Brain microvascular endothelial cell (primary cell): Measurements from ENCODE around the gene GFOD2.

ENCODE experiments used
- DNase-seq: peaks from one replicate; pipeline ENCODE4 v3.0.0-alpha.2; 2020
- H3K27ac ChIP-seq: fragments of 250-450 bp; sonication (Bioruptor Pico); 2 replicates; pipeline ENCODE4 v1.5.1; 2020; ENCODE audit warnings: mild to moderate bottlenecking, moderate library complexity
- H3K27me3 ChIP-seq: fragments of 250-450 bp; sonication (Bioruptor Pico); replicated peaks from 2 replicates; pipeline ENCODE4 v1.5.1; 2020; ENCODE audit warnings: mild to moderate bottlenecking
- H3K36me3 ChIP-seq: fragments of 250-450 bp; sonication (Bioruptor Pico); replicated peaks from 2 replicates; pipeline ENCODE4 v1.5.1; 2020; ENCODE audit warnings: mild to moderate bottlenecking
- H3K4me3 ChIP-seq: 2 replicates; pipeline ENCODE4 v1.5.1; 2011; ENCODE audit warnings: low read depth, mild to moderate bottlenecking, control low read depth, low read length, moderate library complexity
- in situ Hi-C: cut with HindIII; loops from 2 replicates; pipeline ENCODE4 v1.10.0; 2017; ENCODE audit warnings: low sequenced_read_pairs, low pct_ligation_motif_present
- TF ChIP-seq, protein P1 (sequence below): IDR thresholded peaks from 2 replicates; pipeline ENCODE4 v1.5.1; 2011; ENCODE audit warnings: low read depth, mild to moderate bottlenecking, moderate library complexity, low read length, control low read depth, inconsistent platforms; ENCODE audit errors: missing control alignments

Gene GFOD2

DNA sequence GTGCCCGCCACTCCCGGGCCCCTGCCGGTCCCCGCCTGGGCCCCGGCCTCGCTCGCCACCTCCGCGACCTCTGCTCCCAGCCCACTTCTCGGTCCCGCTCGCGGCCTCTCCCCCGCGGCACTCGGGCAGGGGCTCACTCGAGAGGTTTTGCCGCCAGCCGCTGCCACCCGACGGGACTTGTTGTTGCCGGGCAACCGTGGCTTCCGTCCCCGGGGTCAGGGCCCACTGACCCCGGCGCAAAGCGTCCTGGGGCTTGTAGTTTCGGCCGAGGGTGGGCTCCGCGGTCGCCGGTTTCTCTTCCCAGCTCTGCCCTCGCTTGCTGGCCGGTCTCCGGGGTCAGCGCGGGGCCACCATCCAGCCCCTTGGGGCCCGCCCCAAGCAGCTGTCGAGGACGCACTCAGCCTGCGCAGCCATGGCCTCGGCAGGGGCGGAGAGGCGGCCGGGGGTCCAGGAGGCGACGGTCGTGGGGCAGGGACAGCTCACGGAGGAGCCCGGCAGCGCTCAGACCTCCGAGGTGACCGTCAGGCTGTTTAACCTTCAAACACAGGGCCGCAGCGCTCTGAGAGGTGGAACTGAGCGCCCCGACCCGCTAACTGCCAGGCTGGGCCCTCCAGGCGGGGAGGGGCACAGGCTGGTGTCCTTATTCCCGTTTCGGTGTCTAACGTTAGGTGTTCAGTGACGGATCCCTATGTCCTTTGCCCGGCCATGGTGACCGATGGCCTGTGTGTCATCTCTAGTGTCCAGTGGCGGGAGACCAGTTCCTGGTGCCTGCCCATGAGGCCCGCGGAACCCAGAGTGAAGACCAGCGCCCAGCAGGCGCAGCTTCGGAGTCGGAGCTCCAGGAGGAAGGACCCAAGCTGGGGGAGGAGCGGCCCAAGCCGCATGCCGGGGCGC is 52.3 kb downstream of the GFOD2 start, which contains the start of the genes C16orf86 and ENKD1:
Gene C16orf86, plus strand, starts transcription at position 256 of the 894 bp plus-strand sequence. Its CDS starts 157 bp downstream, at position 413.
Gene ENKD1, minus strand, starts transcription at position 192 of the 894 bp plus-strand sequence. CDS start 308 bp downstream, outside the sequence.
- Histone ChIP-seq H3K36me3 (no peaks in the 10 kb centered on the region), H3K27me3 (no peaks in the 10 kb centered on the region), H3K4me3 (peak within 1 kb of the TSS; percentile 66), H3K27ac (no peak within 1 kb of the TSS)
- DNase-seq = peak; percentile 23
- in situ Hi-C loops = no loop called here
- TF ChIP-seq, protein P1, sequence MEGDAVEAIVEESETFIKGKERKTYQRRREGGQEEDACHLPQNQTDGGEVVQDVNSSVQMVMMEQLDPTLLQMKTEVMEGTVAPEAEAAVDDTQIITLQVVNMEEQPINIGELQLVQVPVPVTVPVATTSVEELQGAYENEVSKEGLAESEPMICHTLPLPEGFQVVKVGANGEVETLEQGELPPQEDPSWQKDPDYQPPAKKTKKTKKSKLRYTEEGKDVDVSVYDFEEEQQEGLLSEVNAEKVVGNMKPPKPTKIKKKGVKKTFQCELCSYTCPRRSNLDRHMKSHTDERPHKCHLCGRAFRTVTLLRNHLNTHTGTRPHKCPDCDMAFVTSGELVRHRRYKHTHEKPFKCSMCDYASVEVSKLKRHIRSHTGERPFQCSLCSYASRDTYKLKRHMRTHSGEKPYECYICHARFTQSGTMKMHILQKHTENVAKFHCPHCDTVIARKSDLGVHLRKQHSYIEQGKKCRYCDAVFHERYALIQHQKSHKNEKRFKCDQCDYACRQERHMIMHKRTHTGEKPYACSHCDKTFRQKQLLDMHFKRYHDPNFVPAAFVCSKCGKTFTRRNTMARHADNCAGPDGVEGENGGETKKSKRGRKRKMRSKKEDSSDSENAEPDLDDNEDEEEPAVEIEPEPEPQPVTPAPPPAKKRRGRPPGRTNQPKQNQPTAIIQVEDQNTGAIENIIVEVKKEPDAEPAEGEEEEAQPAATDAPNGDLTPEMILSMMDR = no peak

DNA sequence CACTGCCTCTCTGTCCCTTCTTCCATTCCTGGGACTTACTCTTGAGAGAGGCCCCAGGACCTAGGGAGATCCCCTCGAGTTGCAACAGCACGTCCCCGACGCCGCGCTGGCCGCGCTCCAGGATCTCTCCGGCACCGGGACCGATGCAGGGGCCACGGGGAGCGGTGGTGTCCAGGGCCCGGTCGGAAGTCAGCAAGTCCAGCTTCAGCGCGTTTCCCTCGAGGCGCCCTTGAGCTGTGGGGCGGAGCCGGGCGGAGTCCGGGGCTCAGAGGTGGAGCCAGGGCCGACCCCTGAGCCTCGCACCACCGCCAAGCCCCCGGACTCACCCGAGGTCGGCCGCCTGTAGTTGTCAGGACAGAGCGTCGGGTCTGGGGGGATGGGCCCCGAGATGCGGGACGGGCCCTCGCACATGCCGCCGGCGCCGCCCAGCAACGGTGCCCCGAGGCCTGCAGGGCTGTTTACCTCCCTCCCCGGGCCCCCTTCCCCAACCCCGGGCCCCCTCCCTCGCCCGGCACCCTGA is 53.0 kb downstream of the GFOD2 start:
- Histone ChIP-seq H3K36me3 (no peaks in the 10 kb centered on the region), H3K4me3 (peak overlapping the region; percentile 66), H3K27ac (no peak overlapping the region), H3K27me3 (no peaks in the 10 kb centered on the region)
- TF ChIP-seq, protein P1 = no peak
- in situ Hi-C loops = no loop called here
- no peak for DNase-seq

DNA sequence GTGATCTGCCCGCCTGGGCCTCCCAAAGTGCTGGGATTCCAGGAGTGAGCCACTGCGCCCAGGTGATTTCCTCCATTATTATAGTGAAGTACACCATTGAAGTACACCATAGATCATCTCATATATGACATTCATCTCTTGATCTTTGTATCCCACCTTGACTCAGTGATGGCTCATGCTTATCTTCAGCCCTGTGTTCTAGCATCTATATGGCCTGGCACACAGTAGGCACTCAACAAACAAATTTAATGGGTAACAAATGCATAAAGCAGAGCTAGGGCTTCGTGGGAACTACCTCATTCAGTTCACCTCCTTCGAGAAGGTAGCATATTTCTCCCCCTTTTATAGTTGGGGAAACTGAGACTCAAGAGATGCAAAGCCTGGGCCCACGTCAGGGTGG is 53.5 kb downstream of the GFOD2 start:
- Histone ChIP-seq H3K36me3 (no peaks in the 10 kb centered on the region), H3K27ac (no peak overlapping the region), H3K27me3 (no peaks in the 10 kb centered on the region), H3K4me3 (peak overlapping the region; percentile 66)
- DNase-seq = no peak
- in situ Hi-C loops = no loop called here
- TF ChIP-seq, protein P1 = no peak

DNA sequence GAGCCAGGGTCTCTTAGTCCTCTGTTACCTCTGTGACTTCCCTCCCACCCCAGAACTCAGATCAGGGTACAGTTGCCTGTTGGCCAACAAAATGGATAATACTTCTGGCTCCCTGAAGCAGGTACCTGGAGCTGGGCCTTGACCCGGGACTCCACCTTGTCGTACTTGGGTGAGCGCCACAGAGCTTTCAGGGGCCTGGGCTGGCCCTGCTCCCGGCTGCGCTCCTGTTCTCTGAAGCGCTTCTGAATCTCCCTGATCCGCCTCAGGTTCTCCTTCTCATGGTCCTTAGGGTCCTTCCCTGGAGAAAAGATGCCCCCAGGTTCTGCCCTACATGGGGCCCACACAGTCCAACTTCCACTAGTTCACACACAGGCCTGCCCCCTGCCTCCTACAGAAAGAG is 54.2 kb downstream of the GFOD2 start:
- H3K4me3 ChIP-seq = no peak overlapping the region
- H3K27me3 ChIP-seq = no peaks in the 10 kb centered on the region
- in situ Hi-C loops = no loop called here
- no peaks in the 10 kb centered on the region for H3K36me3 ChIP-seq
- no peak overlapping the region for H3K27ac ChIP-seq
- TF ChIP-seq, protein P1 = no peak
- no peak for DNase-seq

DNA sequence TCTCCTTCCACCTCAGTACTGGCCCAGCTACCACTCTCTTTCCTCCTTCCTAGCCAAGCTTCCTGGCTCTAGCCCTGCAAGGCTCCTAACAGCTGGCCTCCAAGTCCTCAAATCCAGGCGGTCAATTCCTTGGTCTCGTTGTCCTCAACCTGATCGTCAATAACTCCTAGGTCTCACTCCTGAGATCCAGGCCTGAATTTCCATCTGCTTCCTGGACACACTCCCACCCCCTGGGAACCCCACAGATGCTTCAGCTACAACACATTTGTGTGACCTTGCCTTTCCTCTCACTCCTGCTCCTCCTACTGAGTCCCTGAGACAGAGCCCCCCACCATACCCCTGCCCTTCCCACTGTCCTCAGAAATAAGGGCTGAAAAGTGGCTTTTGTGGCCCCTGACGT is 54.9 kb downstream of the GFOD2 start:
- in situ Hi-C loops = no loop called here
- H3K4me3 ChIP-seq = no peak overlapping the region
- no peak for DNase-seq
- no peak overlapping the region for H3K27ac ChIP-seq
- TF ChIP-seq, protein P1 = no peak
- H3K27me3 ChIP-seq = no peaks in the 10 kb centered on the region
- no peaks in the 10 kb centered on the region for H3K36me3 ChIP-seq

DNA sequence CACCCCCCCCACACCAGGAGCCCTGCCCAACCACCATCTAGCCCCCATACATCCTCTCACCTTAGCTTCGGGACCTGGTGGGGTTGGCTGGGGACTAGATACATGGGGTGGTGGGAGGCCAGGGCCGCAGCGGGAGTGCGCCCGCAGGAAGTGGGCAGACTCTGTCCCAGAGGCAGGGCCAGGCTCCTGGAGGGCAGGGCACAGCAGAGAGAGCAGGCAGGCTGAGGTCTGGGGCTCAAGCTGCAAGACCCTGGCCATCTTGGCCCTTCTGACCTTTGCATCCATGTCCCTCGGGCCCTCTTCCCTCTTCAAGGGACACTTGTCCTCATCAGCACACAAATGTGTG is 55.3 kb downstream of the GFOD2 start:
- H3K4me3 ChIP-seq = no peak overlapping the region
- no peak overlapping the region for H3K27ac ChIP-seq
- no peak for DNase-seq
- no peaks in the 10 kb centered on the region for H3K36me3 ChIP-seq
- no peaks in the 10 kb centered on the region for H3K27me3 ChIP-seq
- in situ Hi-C loops = no loop called here
- TF ChIP-seq, protein P1 = no peak
